Hepatocyte (in vitro differentiated cells): ENCODE results near the gene MSMO1. TPM values are rescaled to one million over a fixed set of nuclear protein-coding genes. Genes with fewer than 3 reads are reported as not detected.

Experiments used
- DNase-seq: peaks from one replicate; pipeline ENCODE4 v3.0.0-alpha.2; 2016; ENCODE audit warnings: low spot score
- H2AFZ ChIP-seq: fragments of 200-600 bp; sonication (generic); 2 replicates; pipeline ENCODE4 v1.6.0; 2016; ENCODE audit warnings: antibody characterized with exemption, mild to moderate bottlenecking
- H3K27ac ChIP-seq: fragments of 200-600 bp; sonication (generic); 2 replicates; pipeline ENCODE4 v1.5.1; 2016; ENCODE audit warnings: mild to moderate bottlenecking
- H3K27me3 ChIP-seq: fragments of 200-600 bp; sonication (generic); 2 replicates; pipeline ENCODE4 v1.6.1; 2016
- H3K36me3 ChIP-seq: fragments of 200-600 bp; sonication (generic); replicated peaks from 2 replicates; pipeline ENCODE4 v1.5.1; 2016; ENCODE audit warnings: low read depth; ENCODE audit not compliant: insufficient read depth
- H3K4me1 ChIP-seq: fragments of 200-600 bp; sonication (generic); 2 replicates; pipeline ENCODE4 v1.5.1; 2016; ENCODE audit warnings: mild to moderate bottlenecking, moderate library complexity; ENCODE audit not compliant: insufficient read depth
- H3K4me2 ChIP-seq: fragments of 200-600 bp; sonication (generic); 2 replicates; pipeline ENCODE4 v1.6.0; 2016
- H3K4me3 ChIP-seq: fragments of 200-600 bp; sonication (generic); 2 replicates; pipeline ENCODE4 v1.5.1; 2016; ENCODE audit warnings: mild to moderate bottlenecking
- H3K79me2 ChIP-seq: fragments of 200-600 bp; sonication (generic); 2 replicates; pipeline ENCODE4 v1.6.0; 2017; ENCODE audit warnings: mild to moderate bottlenecking
- H3K9me2 ChIP-seq: fragments of 200-600 bp; sonication (generic); replicated peaks from 2 replicates; pipeline ENCODE4 v1.6.0; 2017; ENCODE audit warnings: mild to moderate bottlenecking; ENCODE audit not compliant: insufficient read depth
- H3K9me3 ChIP-seq: fragments of 200-600 bp; sonication (generic); 2 replicates; pipeline ENCODE4 v1.5.1; 2016; ENCODE audit warnings: low read depth, mild to moderate bottlenecking
- H4K20me1 ChIP-seq: fragments of 200-600 bp; sonication (generic); 2 replicates; pipeline ENCODE4 v1.6.0; 2016; ENCODE audit warnings: mild to moderate bottlenecking; ENCODE audit not compliant: insufficient read depth, poor library complexity, severe bottlenecking
- EZH2 ChIP-seq: fragments of 200-600 bp; sonication (generic); IDR thresholded peaks from 2 replicates; pipeline ENCODE4 v1.6.1; 2016; ENCODE audit warnings: antibody characterized with exemption, mild to moderate bottlenecking, borderline replicate concordance
- EZH2phosphoT487 ChIP-seq: fragments of 200-600 bp; sonication (generic); IDR thresholded peaks from one replicate; pipeline ENCODE4 v1.6.1; 2018; ENCODE audit warnings: antibody characterized with exemption, mild to moderate bottlenecking, low read depth, moderate library complexity; ENCODE audit not compliant: unreplicated experiment, severe bottlenecking
- WGBS: methylation state at CpG from one replicate; pipeline ENCODE4 v1.1.6; 2016; ENCODE audit warnings: low lambda C conversion rate; ENCODE audit errors: missing lambda C conversion rate; 5-methylcytosine and 5-hydroxymethylcytosine counted together
- polyA plus RNA-seq: library from polyadenylated mRNA; unstranded; fragments of >200 nt; fragmentation: Nextera tagmentation; extraction: Ambion mirVana; gene quantifications from 2 replicates; pipeline ENCODE4 v1.2.1, GENCODE V29; 2016
- total RNA-seq: library from RNA; depleted of rRNA; stranded (reverse); fragments of >200 nt; gene quantifications from 2 replicates; pipeline ENCODE4 v1.2.3, GENCODE V29; 2014
- TF ChIP-seq, protein P1 (sequence below): fragments of 200-600 bp; sonication (generic); IDR thresholded peaks from 2 replicates; pipeline ENCODE4 v1.5.1; 2016; ENCODE audit warnings: antibody characterized with exemption, mild to moderate bottlenecking; ENCODE audit not compliant: poor library complexity

MSMO1 gene
- total and polyA plus RNA-seq, 2 experiments from 2014 or later: 391 to 747 TPM

DNA sequence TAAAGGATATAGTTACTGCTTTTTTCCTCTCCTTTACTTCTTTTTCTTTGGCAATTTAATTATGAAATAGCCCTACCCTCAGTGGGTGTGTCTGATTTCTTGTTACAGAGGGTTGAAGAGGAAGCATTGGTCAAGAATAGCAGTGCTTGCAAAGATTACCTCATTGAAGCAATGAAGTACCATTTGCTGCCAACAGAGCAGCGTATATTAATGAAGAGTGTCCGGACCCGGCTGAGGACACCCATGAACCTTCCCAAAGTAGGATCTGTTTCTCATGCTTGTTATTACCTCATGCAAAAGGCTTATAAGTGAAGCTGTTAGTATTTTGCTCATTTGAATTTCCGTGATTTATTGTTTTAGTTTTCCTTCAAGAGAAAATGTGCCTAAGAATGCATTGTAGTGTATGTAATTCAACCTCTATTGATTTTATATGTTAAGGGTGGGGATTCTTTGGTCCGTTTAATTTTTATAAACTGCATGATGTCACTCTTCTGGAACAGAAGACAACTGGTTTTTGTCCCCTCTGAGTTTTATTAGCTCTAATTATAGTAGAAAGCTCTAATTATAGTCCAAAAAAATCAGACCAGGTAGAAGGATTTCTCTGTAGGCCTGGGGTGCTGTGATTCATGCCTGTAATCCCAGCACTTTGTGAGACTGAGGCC, 27.9 kb upstream of the MSMO1 start:
- no peak overlapping the region for H3K27ac ChIP-seq
- no peak overlapping the region for H2AFZ ChIP-seq
- no peak overlapping the region for H3K4me2 ChIP-seq
- no peak for DNase-seq
- 93% methylated on average over 5 of the region's 5 CpGs for WGBS
- no peaks in the 10 kb centered on the region for H3K4me1 ChIP-seq
- H3K79me2 ChIP-seq: no peaks in the 10 kb centered on the region
- no peak overlapping the region for H3K4me3 ChIP-seq
- no peaks in the 10 kb centered on the region for H3K27me3 ChIP-seq
- H4K20me1 ChIP-seq: no peaks in the 10 kb centered on the region
- H3K9me3 ChIP-seq: no peaks in the 10 kb centered on the region
- no peaks in the 10 kb centered on the region for H3K36me3 ChIP-seq
- no peaks in the 10 kb centered on the region for H3K9me2 ChIP-seq
- TF ChIP-seq, protein P1, sequence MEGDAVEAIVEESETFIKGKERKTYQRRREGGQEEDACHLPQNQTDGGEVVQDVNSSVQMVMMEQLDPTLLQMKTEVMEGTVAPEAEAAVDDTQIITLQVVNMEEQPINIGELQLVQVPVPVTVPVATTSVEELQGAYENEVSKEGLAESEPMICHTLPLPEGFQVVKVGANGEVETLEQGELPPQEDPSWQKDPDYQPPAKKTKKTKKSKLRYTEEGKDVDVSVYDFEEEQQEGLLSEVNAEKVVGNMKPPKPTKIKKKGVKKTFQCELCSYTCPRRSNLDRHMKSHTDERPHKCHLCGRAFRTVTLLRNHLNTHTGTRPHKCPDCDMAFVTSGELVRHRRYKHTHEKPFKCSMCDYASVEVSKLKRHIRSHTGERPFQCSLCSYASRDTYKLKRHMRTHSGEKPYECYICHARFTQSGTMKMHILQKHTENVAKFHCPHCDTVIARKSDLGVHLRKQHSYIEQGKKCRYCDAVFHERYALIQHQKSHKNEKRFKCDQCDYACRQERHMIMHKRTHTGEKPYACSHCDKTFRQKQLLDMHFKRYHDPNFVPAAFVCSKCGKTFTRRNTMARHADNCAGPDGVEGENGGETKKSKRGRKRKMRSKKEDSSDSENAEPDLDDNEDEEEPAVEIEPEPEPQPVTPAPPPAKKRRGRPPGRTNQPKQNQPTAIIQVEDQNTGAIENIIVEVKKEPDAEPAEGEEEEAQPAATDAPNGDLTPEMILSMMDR: no peak
- TF ChIP-seq EZH2phosphoT487 (no peak), EZH2 (no peak)

DNA sequence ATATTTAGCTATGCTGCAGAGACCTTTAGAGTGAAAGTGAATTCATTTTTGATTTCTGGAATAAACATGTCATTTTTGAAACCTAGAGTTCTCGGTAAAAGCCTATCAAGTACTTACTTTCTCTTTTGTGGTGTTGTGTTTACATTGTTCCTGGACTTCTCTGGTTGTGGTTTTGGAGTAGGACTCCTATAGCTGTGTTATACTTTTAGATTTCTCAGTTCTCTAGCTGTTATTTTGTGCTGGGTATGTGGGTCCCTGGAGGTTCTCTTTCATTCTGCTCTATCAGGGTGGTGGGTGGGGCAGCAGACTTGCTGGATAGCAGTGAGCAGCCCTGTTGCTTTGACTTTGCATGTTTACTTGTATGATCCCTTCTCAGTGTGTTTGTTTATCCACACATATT, 25.6 kb upstream of the MSMO1 start:
- no peaks in the 10 kb centered on the region for H4K20me1 ChIP-seq
- no peak overlapping the region for H2AFZ ChIP-seq
- H3K4me2 ChIP-seq: peak overlapping the region; percentile 47
- no peaks in the 10 kb centered on the region for H3K27me3 ChIP-seq
- H3K9me2 ChIP-seq: no peaks in the 10 kb centered on the region
- WGBS: 78% methylated on average over 1 of the region's 1 CpG
- H3K4me1 ChIP-seq: no peaks in the 10 kb centered on the region
- H3K9me3 ChIP-seq: no peaks in the 10 kb centered on the region
- no peak for DNase-seq
- H3K36me3 ChIP-seq: no peaks in the 10 kb centered on the region
- no peak overlapping the region for H3K27ac ChIP-seq
- no peaks in the 10 kb centered on the region for H3K79me2 ChIP-seq
- TF ChIP-seq EZH2phosphoT487 (no peak), EZH2 (no peak)
- no peak overlapping the region for H3K4me3 ChIP-seq

DNA sequence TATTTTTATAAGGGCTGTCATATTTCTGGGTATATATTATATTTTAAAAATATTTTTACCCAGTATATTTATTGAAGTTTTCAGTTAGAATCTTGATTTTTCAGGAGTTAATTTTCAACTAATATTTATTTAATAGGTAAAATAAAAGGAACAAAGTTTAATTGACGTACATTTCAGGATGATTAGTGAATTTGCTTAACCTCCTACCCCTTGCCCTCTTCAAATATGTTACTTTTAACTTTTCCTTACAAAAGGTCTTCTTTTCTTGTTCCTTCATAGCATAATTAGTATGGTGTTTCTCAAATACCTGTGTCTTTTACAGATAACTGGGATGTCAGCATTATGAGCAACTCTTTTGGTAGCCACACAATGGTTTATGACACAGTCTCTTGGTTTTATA, 24.8 kb upstream of the MSMO1 start:
- 97% methylated on average over 1 of the region's 1 CpG for WGBS
- no peak overlapping the region for H3K4me3 ChIP-seq
- TF ChIP-seq EZH2phosphoT487: no peak
- no peak for TF ChIP-seq EZH2
- TF ChIP-seq, protein P1: no peak
- no peaks in the 10 kb centered on the region for H3K27me3 ChIP-seq
- no peaks in the 10 kb centered on the region for H3K4me1 ChIP-seq
- H3K9me2 ChIP-seq: no peaks in the 10 kb centered on the region
- no peak for DNase-seq
- no peak overlapping the region for H2AFZ ChIP-seq
- H4K20me1 ChIP-seq: no peaks in the 10 kb centered on the region
- no peaks in the 10 kb centered on the region for H3K79me2 ChIP-seq
- H3K9me3 ChIP-seq: no peaks in the 10 kb centered on the region
- H3K36me3 ChIP-seq: no peaks in the 10 kb centered on the region
- no peak overlapping the region for H3K4me2 ChIP-seq
- H3K27ac ChIP-seq: no peak overlapping the region

DNA sequence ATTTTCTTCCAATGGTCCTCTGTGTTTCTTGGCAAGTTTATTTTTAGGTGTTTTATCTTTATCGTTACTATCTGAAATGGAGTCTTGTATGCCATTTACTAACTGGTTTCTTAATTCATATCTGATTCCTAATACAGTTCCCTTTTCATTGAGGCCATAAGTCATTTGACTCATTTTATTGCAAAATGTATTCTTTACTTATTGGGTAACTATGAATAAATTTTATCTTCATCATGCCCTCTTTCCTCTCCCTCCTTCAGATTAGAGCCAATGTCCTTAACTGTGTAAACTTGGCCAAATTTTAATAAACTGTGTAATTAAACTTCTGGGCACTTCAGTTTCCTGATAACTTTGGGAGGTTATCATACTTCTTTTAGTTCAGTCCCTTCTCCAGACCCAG, 19.3 kb upstream of the MSMO1 start:
- Histone ChIP-seq H3K4me1 (no peaks in the 10 kb centered on the region), H3K9me3 (no peaks in the 10 kb centered on the region), H2AFZ (no peak overlapping the region), H3K27me3 (no peaks in the 10 kb centered on the region), H3K9me2 (no peaks in the 10 kb centered on the region), H3K36me3 (no peaks in the 10 kb centered on the region), H3K4me2 (no peak overlapping the region), H3K4me3 (no peak overlapping the region), H3K27ac (no peak overlapping the region), H3K79me2 (no peaks in the 10 kb centered on the region), H4K20me1 (no peaks in the 10 kb centered on the region)
- 93% methylated on average over 1 of the region's 1 CpG for WGBS
- no peak for TF ChIP-seq EZH2phosphoT487
- TF ChIP-seq, protein P1: no peak
- TF ChIP-seq EZH2: no peak
- no peak for DNase-seq
